HepG2 (cell line): ENCODE measurements around the gene FASTK. TPM values are rescaled to one million over a fixed set of nuclear protein-coding genes. Genes with fewer than 3 reads are reported as not detected.
A peak's percentile ranks its signal among the peaks of the same experiment; 100 is the strongest.

ENCODE experiments used
- BCL3 ChIP-seq: sonication (generic); formaldehyde crosslinking; IDR thresholded peaks from 2 replicates; pipeline ENCODE4 v1.5.1; 2020; ENCODE audit warnings: mild to moderate bottlenecking, missing genetic modification reagents, moderate library complexity
- BCL6 ChIP-seq: IDR thresholded peaks from 2 replicates; pipeline ENCODE4 v1.6.1; 2016; ENCODE audit warnings: missing genetic modification reagents, missing compliant biosample characterization
- HDAC6 ChIP-seq: fragments of 200-600 bp; sonication (generic); IDR thresholded peaks from 2 replicates; pipeline ENCODE4 v1.7.0; 2017; ENCODE audit warnings: mild to moderate bottlenecking, antibody characterized with exemption, low read length, low read depth
- IKZF4 ChIP-seq: sonication (generic); formaldehyde crosslinking; IDR thresholded peaks from 2 replicates; pipeline ENCODE4 v1.5.1; 2020; ENCODE audit warnings: borderline replicate concordance, mild to moderate bottlenecking, low read depth, missing genetic modification reagents; ENCODE audit errors: not compliant biosample characterization
- NONO ChIP-seq, 2 experiments: fragments of 450-650 bp in 1 of 2; sonication (generic) in 1 of 2; formaldehyde crosslinking in 1 of 2; IDR thresholded peaks in 1 of 2; conservative IDR thresholded peaks in 1 of 2; 2 replicates each; pipeline versions ENCODE4 v1.6.1 to v1.8.0; 2017 to 2022; ENCODE audit warnings: mild to moderate bottlenecking in 1 of 2, missing genetic modification reagents in 1 of 2, moderate library complexity in 1 of 2
- PHF8 ChIP-seq: sonication (generic); formaldehyde crosslinking; IDR thresholded peaks from 2 replicates; pipeline ENCODE4 v1.5.0; 2020; ENCODE audit warnings: missing genetic modification reagents
- PLRG1 ChIP-seq: fragments of 450-650 bp; conservative IDR thresholded peaks from 2 replicates; pipeline ENCODE4 v1.6.1; 2016
- PRDM15 ChIP-seq: sonication (generic); formaldehyde crosslinking; IDR thresholded peaks from 2 replicates; pipeline ENCODE4 v1.4.0; 2020; ENCODE audit warnings: missing genetic modification reagents
- SP140L ChIP-seq: sonication (generic); formaldehyde crosslinking; IDR thresholded peaks from 2 replicates; pipeline ENCODE4 v1.4.0; 2020; ENCODE audit warnings: missing genetic modification reagents, borderline replicate concordance
- SP2 ChIP-seq: sonication (generic); formaldehyde crosslinking; IDR thresholded peaks from 2 replicates; pipeline ENCODE4 v1.5.1; 2020; ENCODE audit warnings: mild to moderate bottlenecking, missing genetic modification reagents
- THAP9 ChIP-seq: sonication (generic); formaldehyde crosslinking; IDR thresholded peaks from 2 replicates; pipeline ENCODE4; 2020; ENCODE audit warnings: missing genetic modification reagents, mild to moderate bottlenecking, borderline replicate concordance
- TOE1 ChIP-seq: sonication (generic); formaldehyde crosslinking; IDR thresholded peaks from 2 replicates; pipeline ENCODE4 v1.4.0; 2020; ENCODE audit warnings: mild to moderate bottlenecking, missing genetic modification reagents
- ZFP36L2 ChIP-seq: sonication (generic); formaldehyde crosslinking; IDR thresholded peaks from 2 replicates; pipeline ENCODE4 v1.4.0; 2020; ENCODE audit warnings: missing genetic modification reagents
- ZNF12 ChIP-seq: sonication (generic); formaldehyde crosslinking; IDR thresholded peaks from 2 replicates; pipeline ENCODE4 v1.5.0; 2020; ENCODE audit warnings: missing genetic modification reagents
- ZNF317 ChIP-seq: sonication (generic); formaldehyde crosslinking; IDR thresholded peaks from 2 replicates; pipeline ENCODE4 v1.5.0; 2020; ENCODE audit warnings: mild to moderate bottlenecking, missing genetic modification reagents
- ZNF33B ChIP-seq: sonication (generic); formaldehyde crosslinking; IDR thresholded peaks from 2 replicates; pipeline ENCODE4 v1.5.1; 2020; ENCODE audit warnings: mild to moderate bottlenecking, missing genetic modification reagents
- ZNF562 ChIP-seq: sonication (generic); formaldehyde crosslinking; IDR thresholded peaks from 2 replicates; pipeline ENCODE4 v1.8.0; 2022; ENCODE audit warnings: missing genetic modification reagents, borderline replicate concordance
- ZNF672 ChIP-seq: sonication (generic); formaldehyde crosslinking; IDR thresholded peaks from 2 replicates; pipeline ENCODE4 v1.8.1; 2022; ENCODE audit warnings: missing genetic modification reagents
- ZNF878 ChIP-seq: sonication (generic); formaldehyde crosslinking; IDR thresholded peaks from 2 replicates; pipeline ENCODE4 v1.8.1; 2023; ENCODE audit warnings: mild to moderate bottlenecking, missing genetic modification reagents, moderate library complexity
- ZZZ3 ChIP-seq: sonication (generic); formaldehyde crosslinking; IDR thresholded peaks from 2 replicates; pipeline ENCODE4 v1.4.0; 2020; ENCODE audit warnings: missing genetic modification reagents, mild to moderate bottlenecking, borderline replicate concordance
- polyA plus RNA-seq, 8 experiments: library from polyadenylated mRNA; depleted of rRNA in 3 of 8; stranded (reverse) in 7 of 8; unstranded in 1 of 8; fragments of >200 nt; fragmentation: Illumina TruSeq in 4 of 8; extraction: Trizol in 4 of 8; gene quantifications; 2 replicates each; pipeline versions ENCODE4 v1.2.1 to v1.2.3, GENCODE V29; 2011 to 2016; ENCODE audit warnings: low read depth in 4 of 8, missing spikeins in 1 of 8, mixed read lengths in 1 of 8; ENCODE audit not compliant: insufficient read depth in 1 of 8
- total RNA-seq, 5 experiments: library from RNA; depleted of rRNA; stranded (reverse); fragments of >200 nt; fragmentation: Illumina TruSeq; extraction: Trizol; gene quantifications; 2 replicates each; pipeline ENCODE4 v1.2.3, GENCODE V29; 2016; ENCODE audit warnings: low read depth in 1 of 5

The FASTK gene
- total and polyA plus RNA-seq, 2 of the 13 experiments (the other 11 are each of a cell fraction or from before 2014, with no cell fraction given), result 52.9 to 55.7 TPM

GRCh38 chr7:151082141-151083070 is 1.8 kb upstream of the FASTK start (continued):
- no peak for TF ChIP-seq NONO (IDR thresholded peaks at IDR 0.05)
- no peak for TF ChIP-seq NONO (CRISPR knock-in tag; conservative IDR thresholded peaks at IDR 0.05)
- TF ChIP-seq PHF8 (CRISPR knock-in tag), result peak; percentile 26; the same call in 1 of the 2 replicates
- no peak for TF ChIP-seq ZNF878 (CRISPR knock-in tag)
- TF ChIP-seq TOE1, result no peak
- no peak for TF ChIP-seq BCL6 (CRISPR knock-in tag)
- no peak for TF ChIP-seq ZNF33B
- TF ChIP-seq SP140L (CRISPR knock-in tag), result no peak
- TF ChIP-seq IKZF4 (CRISPR knock-in tag), result no peak
- TF ChIP-seq ZZZ3 (CRISPR knock-in tag), result no peak
- TF ChIP-seq ZFP36L2, result no peak
- no peak for TF ChIP-seq PRDM15 (CRISPR knock-in tag)
- TF ChIP-seq BCL3, result no peak
- TF ChIP-seq ZNF317 (CRISPR knock-in tag), result no peak
- no peak for TF ChIP-seq SP2 (CRISPR knock-in tag)
- no peak for TF ChIP-seq ZNF672 (CRISPR knock-in tag)
- TF ChIP-seq PLRG1, result no peak
- TF ChIP-seq ZNF12, result no peak
- no peak for TF ChIP-seq HDAC6
- TF ChIP-seq THAP9, result no peak; the same call in 1 of the 2 replicates
- no peak for TF ChIP-seq ZNF562
